GM19452 (cell line): Measurements from ENCODE around the gene CPN2.

Experiments
- ATAC-seq: cut with Tn5 transposase; IDR thresholded peaks from one replicate; pipeline ENCODE4 v1.9.1; 2021; ENCODE audit not compliant: unreplicated experiment

Gene CPN2

GRCh38 chr3:194382196-194382891 lies 31.2 kb upstream of the CPN2 start:
- no peak for ATAC-seq

DNA sequence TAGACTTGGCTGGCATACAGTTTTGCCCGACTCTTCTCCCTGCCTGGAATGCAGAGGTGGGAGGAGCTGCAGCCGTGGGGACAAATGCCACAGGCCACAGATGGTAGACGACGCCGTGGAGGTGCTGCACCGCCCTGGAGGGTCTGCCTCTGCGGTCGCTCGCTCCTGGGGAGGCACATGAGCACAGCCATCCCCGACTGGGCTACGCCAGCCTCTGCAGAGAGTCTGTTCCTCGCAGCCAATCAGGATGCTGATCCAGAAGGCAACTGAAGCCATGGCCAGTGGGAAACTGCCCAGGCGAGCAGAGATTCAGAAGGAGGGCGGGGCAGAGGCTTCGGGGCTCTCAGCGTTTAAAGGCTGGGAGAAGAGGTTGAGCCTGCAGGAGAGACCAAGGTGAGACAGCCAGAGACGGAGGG lies 30.3 kb upstream of the CPN2 start:
- ATAC-seq = no peak

DNA sequence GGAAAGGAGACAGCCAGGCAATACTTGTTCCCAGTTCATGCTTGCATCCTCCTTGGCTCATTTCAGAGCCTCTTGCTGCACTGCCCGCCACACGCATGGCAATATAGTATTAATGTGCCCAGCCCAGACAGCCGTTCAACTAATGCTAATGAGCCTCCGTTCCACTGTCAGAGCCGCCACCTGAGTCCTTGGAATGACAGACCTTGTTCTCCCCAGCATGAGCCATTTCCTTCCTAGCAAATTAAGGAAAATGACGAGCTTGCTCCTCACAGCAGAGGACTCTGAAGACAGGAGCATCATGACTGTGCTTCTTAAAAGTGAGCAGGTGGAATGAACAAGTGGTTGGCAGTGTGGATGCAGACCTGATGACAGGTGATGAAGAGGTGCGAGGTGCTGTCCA lies 29.2 kb upstream of the CPN2 start:
- no peak for ATAC-seq

- ATAC-seq = no peak
Measured at GRCh38 chr3:194379651-194380050, 28.5 kb upstream of the CPN2 start.

DNA sequence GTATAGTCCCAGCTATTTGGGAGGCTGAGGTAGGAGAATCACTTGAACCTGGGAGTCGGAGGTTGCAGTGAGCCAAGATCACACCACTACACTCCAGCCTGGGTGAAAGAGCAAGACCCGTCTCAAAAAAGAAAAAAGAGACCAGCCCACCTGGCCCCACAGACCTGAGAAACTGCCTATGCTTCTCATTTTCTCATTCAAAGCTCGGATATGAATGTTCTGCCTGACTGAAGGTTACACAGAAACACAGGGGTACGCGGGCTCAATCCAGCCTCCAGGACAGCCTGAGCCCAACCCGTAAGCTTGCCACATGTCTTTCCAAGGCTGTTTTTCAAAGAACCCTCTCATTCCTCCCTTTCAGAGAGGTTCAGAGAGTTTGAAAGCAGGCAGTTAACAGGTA lies 28.1 kb upstream of the CPN2 start:
- ATAC-seq = no peak

DNA sequence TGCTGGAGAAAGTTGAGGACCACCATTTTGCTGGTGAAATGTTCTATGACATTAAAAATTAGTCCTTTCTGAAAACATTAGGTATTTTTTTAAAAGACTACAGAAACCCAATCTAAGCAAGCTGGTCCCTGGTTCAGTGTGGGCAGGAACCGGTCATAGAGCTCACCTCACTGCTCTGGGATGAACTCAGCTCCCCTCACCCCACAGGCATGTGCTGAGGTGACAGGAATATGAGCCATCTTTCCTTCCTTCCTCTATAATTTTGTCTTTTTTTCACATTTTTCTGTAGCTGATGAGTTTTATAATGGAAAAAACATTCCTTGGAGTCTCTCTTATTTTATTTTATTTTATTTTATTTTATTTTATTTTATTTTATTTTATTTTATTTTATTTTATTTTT lies 26.6 kb upstream of the CPN2 start:
- ATAC-seq = no peak

DNA sequence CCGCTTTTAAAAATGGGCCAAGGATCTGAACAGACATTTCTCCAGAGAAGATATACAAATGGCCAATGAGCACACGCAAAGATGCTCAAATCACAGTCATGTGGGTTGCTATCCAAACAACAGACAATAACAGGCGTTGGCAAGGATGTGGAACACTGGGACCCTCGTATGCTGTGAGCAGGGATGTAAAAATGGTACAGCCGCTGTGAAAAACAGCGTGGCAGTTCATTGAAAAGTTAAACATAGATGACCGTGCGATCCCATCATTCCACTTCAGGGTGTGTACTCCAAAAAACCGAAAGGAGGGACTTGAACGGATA lies 25.1 kb upstream of the CPN2 start:
- no peak for ATAC-seq

- ATAC-seq = no peak
Measured at GRCh38 chr3:194375473-194376240, 24.5 kb upstream of the CPN2 start.

- ATAC-seq = no peak
Measured at GRCh38 chr3:194374935-194375334, 23.8 kb upstream of the CPN2 start.

DNA sequence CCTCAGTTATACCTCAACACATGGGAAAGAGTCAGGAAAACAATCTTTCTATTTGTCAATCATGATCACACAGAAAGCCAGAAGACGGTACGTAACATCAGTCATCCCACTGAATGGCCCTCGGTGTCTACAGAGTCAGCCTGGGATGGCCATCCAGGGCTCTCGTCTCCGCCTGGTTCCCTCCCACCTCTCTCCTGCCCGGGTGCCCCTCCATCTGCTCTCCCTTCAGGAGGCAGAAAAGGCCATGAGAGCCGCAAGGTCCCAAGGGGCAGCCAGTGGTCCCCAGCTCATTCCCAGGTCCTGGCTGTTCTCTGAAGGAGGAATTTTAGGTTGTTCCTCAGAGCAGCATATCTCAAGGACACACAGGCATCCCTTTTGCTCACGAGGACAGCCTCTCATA lies 22.8 kb upstream of the CPN2 start:
- no peak for ATAC-seq

DNA sequence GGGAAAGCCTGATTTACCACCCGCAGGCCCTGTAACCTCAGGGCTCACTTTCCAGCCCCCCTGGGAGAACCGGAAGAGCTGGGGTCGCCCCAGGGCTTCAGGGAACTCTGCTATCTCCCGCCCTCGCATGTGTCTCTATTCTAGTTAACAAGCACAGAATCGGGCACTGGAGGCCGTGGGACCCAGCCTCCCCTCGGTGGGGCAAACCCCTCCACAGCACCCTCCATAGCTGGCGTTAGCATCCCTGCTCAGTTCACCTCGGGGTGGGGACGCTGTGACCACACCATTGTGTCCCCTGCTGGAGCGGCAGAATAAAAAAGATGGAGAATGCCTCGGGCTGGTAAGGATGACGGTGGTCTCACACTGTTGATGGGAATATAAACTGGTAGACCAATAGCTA lies 21.9 kb upstream of the CPN2 start:
- no peak for ATAC-seq

DNA sequence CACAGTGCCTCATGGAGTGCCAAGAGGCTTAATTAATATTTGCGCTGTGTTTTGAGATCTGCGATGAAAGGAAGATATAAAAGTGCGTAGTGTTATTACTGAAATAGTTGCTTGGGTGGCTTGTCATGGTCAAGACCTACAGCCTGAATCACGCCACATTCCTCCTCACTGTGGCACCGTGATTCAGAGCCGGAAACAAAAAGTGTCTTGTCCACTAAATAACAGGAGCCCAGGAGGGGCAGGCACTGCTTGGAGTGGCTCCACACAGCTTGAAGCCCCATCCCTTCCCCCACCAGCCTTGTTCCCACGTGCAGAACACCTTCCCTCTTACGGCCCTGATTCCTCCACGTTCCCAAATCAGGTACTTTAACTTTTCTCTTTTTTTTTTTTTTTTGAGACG lies 19.6 kb upstream of the CPN2 start:
- ATAC-seq = no peak

DNA sequence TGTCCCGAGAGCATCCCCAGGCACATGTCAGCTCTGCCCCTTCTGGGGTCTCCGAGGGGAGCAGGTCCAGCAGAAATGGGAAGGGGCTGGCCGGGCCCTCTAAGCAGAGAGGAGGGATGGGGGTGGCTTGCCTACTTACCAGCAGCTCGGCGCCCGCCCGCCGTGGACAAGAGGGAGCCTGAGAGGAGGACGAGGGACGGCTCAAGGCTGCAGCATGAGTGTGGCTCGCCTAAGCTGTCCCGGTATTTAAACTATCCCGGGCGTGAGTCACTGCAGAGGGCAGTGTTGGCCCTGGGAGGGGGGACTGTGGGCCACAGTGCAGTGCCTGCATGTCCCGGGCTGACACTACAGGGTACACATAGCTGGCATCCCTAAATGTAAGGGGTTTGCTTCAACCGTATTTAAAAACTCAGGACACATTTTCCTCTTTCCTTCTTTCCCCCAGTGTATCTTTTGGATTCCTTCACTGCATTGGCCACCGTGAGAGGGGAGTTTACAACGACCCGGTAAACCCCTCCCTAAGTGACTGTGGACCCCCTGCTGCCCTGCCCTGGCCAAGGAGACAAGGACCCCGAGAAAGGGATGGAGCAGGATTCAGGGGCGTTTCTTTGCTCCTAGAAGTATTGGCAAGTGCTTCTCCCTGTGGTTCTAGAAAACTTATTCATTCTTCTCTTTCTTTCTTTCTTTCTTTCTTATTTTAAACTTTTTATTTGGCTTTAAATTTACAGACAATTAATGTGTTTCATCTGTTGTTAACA lies 18.6 kb upstream of the CPN2 start, which contains the start of gene LRRC15:
TSS of gene LRRC15 (minus strand) at position 222 of the 758 bp plus-strand sequence. CDS start 8,700 bp downstream, outside the sequence.
- ATAC-seq = no peak

DNA sequence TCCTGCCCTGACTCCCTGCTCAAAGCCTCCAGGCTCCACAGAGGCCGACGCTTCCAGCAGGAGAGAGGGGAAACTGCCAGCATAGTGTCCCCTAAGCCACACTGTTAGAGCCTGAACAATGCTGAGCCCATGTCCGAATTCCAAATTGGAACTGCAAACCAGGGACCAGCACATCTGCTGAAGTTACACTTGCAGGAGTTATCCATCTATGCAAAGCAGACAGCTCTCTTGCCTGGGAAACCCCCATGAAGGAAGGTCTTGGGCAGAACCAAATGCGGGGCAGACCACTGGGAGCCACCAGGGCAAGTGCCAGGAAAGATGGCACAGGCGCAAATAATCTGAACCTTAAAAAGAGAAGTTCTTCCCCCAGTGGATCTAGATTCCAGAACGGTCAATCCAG lies 17.8 kb upstream of the CPN2 start:
- ATAC-seq = no peak

- no peak for ATAC-seq
Measured at GRCh38 chr3:194367992-194368841, 17.1 kb upstream of the CPN2 start.

DNA sequence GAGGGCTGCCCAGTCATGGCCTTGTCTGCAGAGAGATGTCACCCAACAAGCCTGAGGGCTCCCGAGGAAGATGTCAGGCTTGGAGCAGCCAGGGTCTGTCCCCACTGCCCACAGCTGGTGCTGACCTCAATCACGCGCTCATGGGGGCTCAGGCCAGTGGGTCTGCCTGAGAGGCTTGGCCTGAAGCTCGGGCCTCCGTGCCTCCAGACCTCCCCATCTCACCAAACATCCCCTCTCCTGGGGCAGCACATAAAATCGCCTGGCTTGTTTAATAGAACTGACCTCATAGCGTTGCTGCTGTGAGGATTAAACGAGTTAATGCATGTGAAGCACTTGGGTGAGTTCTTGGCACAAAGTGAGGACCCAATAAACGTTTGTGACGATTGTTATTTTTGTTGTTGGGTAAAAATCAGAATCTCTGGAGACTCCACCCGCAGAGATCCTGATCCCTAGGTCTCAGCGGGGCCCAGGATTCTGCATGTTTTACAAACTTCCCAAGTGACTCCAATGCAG lies 14.9 kb upstream of the CPN2 start:
- ATAC-seq = no peak

- ATAC-seq = no peak
Measured at GRCh38 chr3:194365526-194365925, 14.4 kb upstream of the CPN2 start.

- no peak for ATAC-seq
Measured at GRCh38 chr3:194364652-194365434, 13.7 kb upstream of the CPN2 start.

DNA sequence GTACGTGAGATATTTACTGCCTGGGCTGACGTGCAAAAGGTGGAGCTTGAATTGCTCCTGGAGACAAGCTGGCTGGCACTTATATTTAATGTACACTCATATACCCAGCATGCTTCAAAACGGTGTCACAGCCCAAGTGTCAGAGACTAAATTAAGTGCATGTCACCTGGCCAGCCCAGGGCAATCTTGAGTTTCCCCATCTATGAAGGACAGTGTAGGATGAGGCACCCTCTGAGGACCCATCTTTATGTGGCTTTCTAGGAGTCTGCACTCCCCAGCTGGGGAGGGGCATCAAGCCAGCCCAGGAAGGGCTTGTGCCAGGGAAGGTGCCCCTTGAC lies 13.2 kb upstream of the CPN2 start:
- no peak for ATAC-seq

DNA sequence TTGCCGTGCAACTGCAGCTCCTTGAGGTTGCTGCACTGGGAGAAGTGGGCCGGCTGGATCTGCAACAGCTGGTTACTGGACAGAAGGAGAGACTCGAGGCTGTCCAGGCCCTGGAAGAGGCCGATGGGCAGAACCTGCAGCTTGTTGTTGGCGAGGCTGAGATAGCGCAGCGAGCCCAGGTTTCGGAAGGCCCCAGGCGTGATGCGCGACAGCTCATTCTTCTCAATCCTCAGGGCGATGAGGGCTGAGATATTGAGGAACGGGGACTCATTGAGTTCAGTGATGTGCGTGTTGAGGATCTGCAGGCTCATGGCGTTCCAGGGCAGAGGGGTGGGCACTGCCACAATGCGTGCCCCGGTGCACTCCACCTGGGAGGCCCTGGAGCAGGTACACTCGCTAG lies 9.4 kb upstream of the CPN2 start:
- no peak for ATAC-seq
